Ishikawa (cell line): Measurements from ENCODE around the gene FAF2.

Experiments
- CEBPB ChIP-seq: IDR thresholded peaks from 2 replicates; pipeline ENCODE4 v1.6.1; 2012
- CREB1 ChIP-seq: IDR thresholded peaks from 2 replicates; pipeline ENCODE4 v1.6.1; 2012; ENCODE audit warnings: low read depth
- EGR1 ChIP-seq: IDR thresholded peaks from 2 replicates; pipeline ENCODE4 v1.6.1; 2012
- EP300 ChIP-seq: IDR thresholded peaks from 2 replicates; pipeline ENCODE4 v1.6.1; 2012; ENCODE audit warnings: borderline replicate concordance
- FOXM1 ChIP-seq: IDR thresholded peaks from 2 replicates; pipeline ENCODE4 v1.6.1; 2012; ENCODE audit warnings: low read depth, borderline replicate concordance
- NFIC ChIP-seq: IDR thresholded peaks from 2 replicates; pipeline ENCODE4 v1.6.1; 2012
- RAD21 ChIP-seq: IDR thresholded peaks from 2 replicates; pipeline ENCODE4 v1.6.1; 2012; ENCODE audit warnings: low read depth
- TAF1 ChIP-seq: IDR thresholded peaks from 2 replicates; pipeline ENCODE4 v1.6.1; 2012; ENCODE audit warnings: low read depth, mild to moderate bottlenecking
- TCF12 ChIP-seq: IDR thresholded peaks from 2 replicates; pipeline ENCODE4 v1.6.1; 2012; ENCODE audit warnings: low read depth
- TEAD4 ChIP-seq: IDR thresholded peaks from 2 replicates; pipeline ENCODE4 v1.6.1; 2012
- YY1 ChIP-seq: IDR thresholded peaks from 2 replicates; pipeline ENCODE4 v1.6.1; 2012; ENCODE audit warnings: low read depth
- ZBTB7A ChIP-seq: IDR thresholded peaks from 2 replicates; pipeline ENCODE4 v1.6.1; 2012; ENCODE audit warnings: low read depth
- TF ChIP-seq, protein P1 (sequence below): IDR thresholded peaks from 2 replicates; pipeline ENCODE4 v1.6.1; 2012; ENCODE audit warnings: low read depth, mild to moderate bottlenecking
- TF ChIP-seq, protein P2 (sequence below): IDR thresholded peaks from 2 replicates; pipeline ENCODE4 v1.6.1; 2012
- TF ChIP-seq, protein P3 (sequence below): IDR thresholded peaks from 2 replicates; pipeline ENCODE4 v1.6.1; 2012

FAF2 gene

DNA sequence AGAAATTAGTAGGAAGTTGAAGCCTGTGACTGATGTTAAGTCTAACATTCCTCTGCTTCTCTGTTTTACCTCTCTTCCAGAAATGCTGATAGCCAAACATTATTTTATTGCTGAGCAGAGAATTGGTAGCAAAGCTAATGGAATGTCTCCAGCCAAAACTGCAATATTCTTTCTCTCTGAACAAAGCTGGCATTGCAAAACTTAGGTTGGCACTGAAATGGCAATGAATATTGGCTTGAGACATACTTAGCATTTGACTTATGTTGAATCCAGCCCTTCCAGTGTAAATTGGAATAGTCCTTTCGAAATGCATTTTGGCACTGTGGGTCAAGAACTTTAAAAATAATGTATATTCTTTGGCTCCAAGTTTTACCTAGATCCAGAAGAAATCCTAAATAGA, 21.1 kb downstream of the FAF2 start:
- TF ChIP-seq CREB1 (no peak), TAF1 (no peak), EGR1 (no peak), TEAD4 (no peak), YY1 (no peak), EP300 (no peak), CEBPB (no peak), FOXM1 (no peak), NFIC (no peak), RAD21 (no peak), ZBTB7A (no peak), TCF12 (no peak)
- TF ChIP-seq, protein P1, sequence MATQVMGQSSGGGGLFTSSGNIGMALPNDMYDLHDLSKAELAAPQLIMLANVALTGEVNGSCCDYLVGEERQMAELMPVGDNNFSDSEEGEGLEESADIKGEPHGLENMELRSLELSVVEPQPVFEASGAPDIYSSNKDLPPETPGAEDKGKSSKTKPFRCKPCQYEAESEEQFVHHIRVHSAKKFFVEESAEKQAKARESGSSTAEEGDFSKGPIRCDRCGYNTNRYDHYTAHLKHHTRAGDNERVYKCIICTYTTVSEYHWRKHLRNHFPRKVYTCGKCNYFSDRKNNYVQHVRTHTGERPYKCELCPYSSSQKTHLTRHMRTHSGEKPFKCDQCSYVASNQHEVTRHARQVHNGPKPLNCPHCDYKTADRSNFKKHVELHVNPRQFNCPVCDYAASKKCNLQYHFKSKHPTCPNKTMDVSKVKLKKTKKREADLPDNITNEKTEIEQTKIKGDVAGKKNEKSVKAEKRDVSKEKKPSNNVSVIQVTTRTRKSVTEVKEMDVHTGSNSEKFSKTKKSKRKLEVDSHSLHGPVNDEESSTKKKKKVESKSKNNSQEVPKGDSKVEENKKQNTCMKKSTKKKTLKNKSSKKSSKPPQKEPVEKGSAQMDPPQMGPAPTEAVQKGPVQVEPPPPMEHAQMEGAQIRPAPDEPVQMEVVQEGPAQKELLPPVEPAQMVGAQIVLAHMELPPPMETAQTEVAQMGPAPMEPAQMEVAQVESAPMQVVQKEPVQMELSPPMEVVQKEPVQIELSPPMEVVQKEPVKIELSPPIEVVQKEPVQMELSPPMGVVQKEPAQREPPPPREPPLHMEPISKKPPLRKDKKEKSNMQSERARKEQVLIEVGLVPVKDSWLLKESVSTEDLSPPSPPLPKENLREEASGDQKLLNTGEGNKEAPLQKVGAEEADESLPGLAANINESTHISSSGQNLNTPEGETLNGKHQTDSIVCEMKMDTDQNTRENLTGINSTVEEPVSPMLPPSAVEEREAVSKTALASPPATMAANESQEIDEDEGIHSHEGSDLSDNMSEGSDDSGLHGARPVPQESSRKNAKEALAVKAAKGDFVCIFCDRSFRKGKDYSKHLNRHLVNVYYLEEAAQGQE = no peak
- TF ChIP-seq, protein P2, sequence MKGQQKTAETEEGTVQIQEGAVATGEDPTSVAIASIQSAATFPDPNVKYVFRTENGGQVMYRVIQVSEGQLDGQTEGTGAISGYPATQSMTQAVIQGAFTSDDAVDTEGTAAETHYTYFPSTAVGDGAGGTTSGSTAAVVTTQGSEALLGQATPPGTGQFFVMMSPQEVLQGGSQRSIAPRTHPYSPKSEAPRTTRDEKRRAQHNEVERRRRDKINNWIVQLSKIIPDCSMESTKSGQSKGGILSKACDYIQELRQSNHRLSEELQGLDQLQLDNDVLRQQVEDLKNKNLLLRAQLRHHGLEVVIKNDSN = no peak
- TF ChIP-seq, protein P3, sequence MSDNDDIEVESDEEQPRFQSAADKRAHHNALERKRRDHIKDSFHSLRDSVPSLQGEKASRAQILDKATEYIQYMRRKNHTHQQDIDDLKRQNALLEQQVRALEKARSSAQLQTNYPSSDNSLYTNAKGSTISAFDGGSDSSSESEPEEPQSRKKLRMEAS = no peak

DNA sequence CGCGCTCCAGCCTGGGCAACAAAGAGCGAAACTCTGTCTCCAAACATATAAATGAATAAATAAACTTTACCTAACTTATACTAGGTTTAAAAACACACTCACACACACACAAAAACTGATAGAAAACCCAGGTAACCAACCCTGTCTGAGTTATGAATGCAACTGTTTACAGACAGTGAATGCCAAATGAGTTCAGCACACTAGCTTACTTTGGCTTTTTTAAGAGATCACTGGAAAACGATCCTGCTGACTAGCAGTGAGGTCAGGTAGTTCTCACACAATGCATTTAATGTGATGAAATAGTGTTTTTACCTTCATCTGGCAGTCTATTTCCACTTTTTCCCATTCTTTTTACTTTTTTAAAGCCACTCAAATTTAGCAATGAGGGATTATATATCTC, 22.4 kb downstream of the FAF2 start:
- TF ChIP-seq, protein P2 = no peak
- TF ChIP-seq FOXM1 = no peak
- TF ChIP-seq RAD21 = no peak
- TF ChIP-seq EP300 = no peak
- TF ChIP-seq YY1 = no peak

DNA sequence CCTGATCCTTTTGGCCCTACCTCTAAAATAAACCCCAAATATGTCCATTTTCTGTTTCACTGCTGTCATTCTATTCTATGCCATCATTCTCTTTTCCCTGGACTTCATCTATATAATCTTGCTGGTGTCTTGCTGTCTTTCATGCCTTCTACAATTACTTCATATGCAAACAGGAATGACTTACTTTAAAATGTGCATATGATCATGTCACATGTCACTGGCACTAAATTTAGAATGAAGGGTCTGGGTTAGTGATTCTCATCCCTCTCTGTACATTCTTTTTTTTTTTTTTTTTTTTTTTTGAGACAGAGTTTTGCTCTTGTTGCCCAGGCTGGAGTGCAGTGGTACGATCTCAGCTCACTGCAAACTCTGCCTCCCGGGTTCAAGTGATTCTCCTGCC, 22.9 kb downstream of the FAF2 start:
- TF ChIP-seq, protein P1 = no peak
- no peak for TF ChIP-seq CREB1
- no peak for TF ChIP-seq EP300
- TF ChIP-seq ZBTB7A = no peak
- TF ChIP-seq FOXM1 = no peak
- no peak for TF ChIP-seq EGR1
- TF ChIP-seq TCF12 = no peak
- no peak for TF ChIP-seq CEBPB
- TF ChIP-seq TAF1 = no peak
- TF ChIP-seq TEAD4 = no peak
- no peak for TF ChIP-seq RAD21

DNA sequence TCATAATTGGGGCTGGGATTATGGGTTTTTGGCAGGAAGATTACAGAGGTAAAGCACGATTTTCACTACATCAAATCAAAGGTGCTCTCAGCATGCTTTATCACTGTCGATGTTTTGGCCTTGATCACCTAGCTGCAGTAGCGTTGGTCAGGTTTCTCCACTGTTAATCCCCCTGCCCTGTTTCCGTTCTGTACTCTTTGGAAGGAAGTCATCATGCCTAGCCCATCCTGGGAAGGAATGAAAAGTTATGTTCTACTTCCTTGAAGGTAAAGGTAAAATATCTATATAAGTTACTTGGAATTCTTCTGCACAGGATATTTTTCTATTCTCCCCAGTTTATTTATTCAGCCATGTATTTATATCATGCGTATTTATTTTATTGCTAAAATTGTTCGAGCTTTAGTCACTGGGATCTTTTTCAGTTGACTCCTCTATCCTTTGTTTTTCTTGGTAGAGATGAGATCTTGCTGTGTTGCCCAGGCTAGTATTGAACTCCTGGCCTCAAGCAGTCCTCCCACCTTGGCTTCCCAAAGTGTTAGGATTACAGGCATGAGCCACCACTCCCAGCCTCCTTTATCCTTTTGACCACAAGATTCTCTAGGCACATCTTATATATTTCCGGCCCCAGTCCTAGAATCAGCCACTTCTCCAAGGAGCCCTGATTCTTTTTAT, 25.3 kb downstream of the FAF2 start:
- TF ChIP-seq EP300 (no peak), ZBTB7A (no peak), NFIC (no peak)
- TF ChIP-seq, protein P2 = no peak
- TF ChIP-seq, protein P1 = no peak

DNA sequence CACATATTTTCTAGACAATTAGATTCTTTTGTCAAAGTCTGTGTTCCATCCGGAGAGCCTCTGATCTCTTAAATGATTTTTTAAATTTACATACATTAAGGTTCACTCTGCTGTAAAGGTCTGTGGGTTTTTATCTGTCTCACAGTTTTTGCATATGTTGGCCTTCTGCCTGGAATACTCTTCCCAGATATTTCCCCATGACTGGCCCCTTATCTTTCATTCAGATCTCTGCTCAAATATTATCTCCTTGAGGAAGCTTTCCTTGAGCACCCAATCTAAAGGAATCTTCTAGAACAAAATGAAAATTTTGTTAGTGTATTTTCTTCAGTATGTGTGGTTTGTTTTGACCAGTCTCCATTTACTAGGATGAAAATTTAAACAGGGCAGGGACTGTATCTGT, 26.3 kb downstream of the FAF2 start:
- TF ChIP-seq ZBTB7A = no peak
- TF ChIP-seq, protein P3 = no peak
- TF ChIP-seq RAD21 = no peak
- TF ChIP-seq CREB1 = no peak
- TF ChIP-seq FOXM1 = no peak
- TF ChIP-seq TEAD4 = no peak
- TF ChIP-seq TCF12 = no peak
- no peak for TF ChIP-seq EP300
- TF ChIP-seq NFIC = no peak
- TF ChIP-seq CEBPB = no peak
- no peak for TF ChIP-seq YY1
- TF ChIP-seq, protein P1 = no peak
- no peak for TF ChIP-seq EGR1
- TF ChIP-seq, protein P2 = no peak
- no peak for TF ChIP-seq TAF1
